Measurements from ENCODE around the gene RBBP8NL. TPM values are rescaled to one million over a fixed set of nuclear protein-coding genes. Genes with fewer than 3 reads are reported as not detected.

RBBP8NL gene
- polyA plus RNA-seq, 1 donor (not counting 4 experiments of a cell fraction or from before 2014, with no cell fraction given): 0.13 TPM

DNA sequence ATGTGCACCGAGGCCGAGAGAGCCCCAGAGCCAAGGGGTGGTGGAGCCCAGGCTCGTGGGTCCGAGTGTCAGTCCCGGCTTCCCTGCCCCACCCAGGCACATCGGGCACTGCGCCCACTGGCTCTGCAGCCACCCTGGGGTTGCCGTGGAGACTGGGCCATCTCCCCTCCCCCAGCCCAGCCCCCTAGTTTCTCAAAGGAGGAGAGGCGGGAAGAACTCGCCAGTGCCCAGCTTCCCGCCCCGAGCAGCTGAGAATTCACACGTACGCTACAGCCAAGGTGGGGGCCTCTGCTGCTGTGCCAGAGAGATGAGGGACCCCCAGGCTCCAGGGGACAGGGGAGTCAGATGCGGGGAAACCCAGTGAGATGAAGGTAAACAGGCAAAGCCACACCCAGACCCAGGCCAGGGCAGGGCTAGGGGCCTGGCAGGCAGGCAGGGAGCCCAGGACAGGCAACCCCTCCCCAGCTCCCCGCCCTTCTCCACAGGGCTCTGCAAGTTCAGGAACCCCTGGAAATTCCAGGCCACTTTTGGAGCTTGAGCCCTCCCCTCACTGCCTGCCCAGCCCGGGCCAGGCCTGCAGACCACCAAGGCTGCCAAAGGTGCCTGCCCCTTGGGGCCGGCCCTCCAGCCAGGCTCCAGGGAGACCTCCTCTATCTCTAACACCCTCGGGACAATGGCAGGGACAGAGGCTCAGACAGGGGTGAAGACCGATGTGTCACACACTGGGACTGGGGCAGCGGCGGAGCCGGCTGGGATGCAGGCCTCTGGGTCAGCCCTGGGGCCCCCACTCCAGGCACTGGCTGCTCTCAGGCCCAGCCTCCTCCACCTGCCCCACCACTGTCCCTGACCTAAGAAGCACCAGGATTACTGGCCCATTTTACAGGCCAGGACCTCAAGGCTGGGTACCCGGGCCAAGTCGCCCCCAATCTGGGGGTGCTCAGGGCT lies 66.2 kb downstream of the RBBP8NL start:
- Histone ChIP-seq H3K4me3 (ENCODE audit: control insufficient read depth in 2 of 3, extremely low read depth in 1 of 3, insufficient read depth in 2 of 3, low read depth in 1 of 3, low read length in 3 of 3) (no peak overlapping the region), H3K27me3 (ENCODE audit: control insufficient read depth, extremely low read depth, insufficient read depth, low read length) (no peaks in the 10 kb centered on the region), H3K9me3 (ENCODE audit: control insufficient read depth, low read depth, low read length) (no peaks in the 10 kb centered on the region), H2AFZ (ENCODE audit: control insufficient read depth, low read length) (no peak overlapping the region), H3K9me1 (ENCODE audit: control insufficient read depth, extremely low read depth, insufficient read depth, low read length) (no peaks in the 10 kb centered on the region), H3K27ac (ENCODE audit: control insufficient read depth, insufficient read depth, low read length) (no peak overlapping the region), H3K36me3 (ENCODE audit: control insufficient read depth in 2 of 2, extremely low read depth in 1 of 2, insufficient read depth in 2 of 2, low read length in 2 of 2) (peaks cover 10 to 15% of the 10 kb centered on the region in 2 experiments), H3K9ac (ENCODE audit: control insufficient read depth, extremely low read depth, insufficient read depth, low read length) (no peak overlapping the region), H3K4me1 (ENCODE audit: control insufficient read depth, extremely low read depth, insufficient read depth, low read length) (peaks cover 81% of the 10 kb centered on the region), H4K20me1 (ENCODE audit: control insufficient read depth, extremely low read depth, insufficient read depth, low read length) (peaks cover 38% of the 10 kb centered on the region), H3K4me2 (ENCODE audit: control insufficient read depth, extremely low read depth, insufficient read depth, low read depth, low read length) (no peak overlapping the region), H3K79me2 (ENCODE audit: control insufficient read depth, insufficient read depth, low read length) (peaks cover 68% of the 10 kb centered on the region)
- dilution Hi-C loops (cut with MboI; ENCODE audit: extremely low pct_ligation_motif_present, low sequenced_read_pairs): no loop called here
- DNase-seq (ENCODE audit: low read depth, low spot score) (no peak), FAIRE-seq (no peak)
- TF ChIP-seq EZH2 (IDR thresholded peaks at IDR 0.05; ENCODE audit: low read length): no peak
- TF ChIP-seq, protein P1, sequence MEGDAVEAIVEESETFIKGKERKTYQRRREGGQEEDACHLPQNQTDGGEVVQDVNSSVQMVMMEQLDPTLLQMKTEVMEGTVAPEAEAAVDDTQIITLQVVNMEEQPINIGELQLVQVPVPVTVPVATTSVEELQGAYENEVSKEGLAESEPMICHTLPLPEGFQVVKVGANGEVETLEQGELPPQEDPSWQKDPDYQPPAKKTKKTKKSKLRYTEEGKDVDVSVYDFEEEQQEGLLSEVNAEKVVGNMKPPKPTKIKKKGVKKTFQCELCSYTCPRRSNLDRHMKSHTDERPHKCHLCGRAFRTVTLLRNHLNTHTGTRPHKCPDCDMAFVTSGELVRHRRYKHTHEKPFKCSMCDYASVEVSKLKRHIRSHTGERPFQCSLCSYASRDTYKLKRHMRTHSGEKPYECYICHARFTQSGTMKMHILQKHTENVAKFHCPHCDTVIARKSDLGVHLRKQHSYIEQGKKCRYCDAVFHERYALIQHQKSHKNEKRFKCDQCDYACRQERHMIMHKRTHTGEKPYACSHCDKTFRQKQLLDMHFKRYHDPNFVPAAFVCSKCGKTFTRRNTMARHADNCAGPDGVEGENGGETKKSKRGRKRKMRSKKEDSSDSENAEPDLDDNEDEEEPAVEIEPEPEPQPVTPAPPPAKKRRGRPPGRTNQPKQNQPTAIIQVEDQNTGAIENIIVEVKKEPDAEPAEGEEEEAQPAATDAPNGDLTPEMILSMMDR (optimal IDR thresholded peaks at IDR 0.05 in 1 of 3, IDR thresholded peaks at IDR 0.05 in 1 of 3, conservative IDR thresholded peaks at IDR 0.05 in 1 of 3; ENCODE audit: extremely low read depth in 1 of 3, insufficient read depth in 2 of 3, low read length in 3 of 3): no peak

Other genes starting within 250 kb of the RBBP8NL start
- gene MTG2, start 244.5 kb downstream of the RBBP8NL start, polyA plus RNA-seq: 24.7 to 31.4 TPM (median 29.5 TPM) in 3 replicates
- not detected in 3 replicates for gene HRH3, start 207.3 kb downstream of the RBBP8NL start, polyA plus RNA-seq
- 15.9 to 21.4 TPM (median 16.9 TPM) in 3 replicates for gene OSBPL2, start 189.0 kb downstream of the RBBP8NL start, polyA plus RNA-seq
- gene ADRM1, start 124.5 kb downstream of the RBBP8NL start, polyA plus RNA-seq: 89.8 to 109 TPM (median 91.4 TPM) in 3 replicates
- gene LAMA5, start 60.2 kb downstream of the RBBP8NL start, polyA plus RNA-seq: 6.9 to 17.9 TPM (median 8.7 TPM) in 3 replicates
- 2,971 to 5,490 TPM (median 3,874 TPM) in 3 replicates for gene RPS21, start 40.4 kb downstream of the RBBP8NL start, polyA plus RNA-seq
- gene CABLES2, start 20.3 kb downstream of the RBBP8NL start, polyA plus RNA-seq: 1.9 to 4.6 TPM (median 2.2 TPM) in 3 replicates
- gene GATA5, start 48.5 kb upstream of the RBBP8NL start, polyA plus RNA-seq: not detected in 3 replicates
- 0.43 to 1.8 TPM (median 1.4 TPM) in 3 replicates for gene SLCO4A1, start 215.0 kb upstream of the RBBP8NL start, polyA plus RNA-seq